ENCODE measurements around the gene SRPX.

SRPX gene

DNA sequence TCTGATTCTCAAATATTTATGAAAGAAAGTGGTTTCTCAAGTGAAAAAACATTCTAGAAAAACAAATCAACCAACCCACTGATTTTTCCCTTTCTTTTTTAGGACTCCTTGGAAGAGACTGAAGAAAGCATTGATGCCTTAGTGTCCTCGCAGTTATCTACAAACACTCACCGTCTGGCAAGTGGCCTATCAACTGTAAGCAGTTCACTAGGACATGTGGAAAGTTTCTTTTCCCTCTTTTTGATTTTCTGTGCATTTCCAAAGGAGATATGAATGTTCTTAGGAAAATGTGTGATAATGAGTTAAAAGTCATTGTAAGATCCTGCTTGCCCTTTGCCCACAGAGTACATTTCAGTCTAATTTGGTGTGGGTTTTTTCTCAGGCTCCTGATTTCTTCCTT is 118.4 kb downstream of the SRPX start:
- Mint-ChIP-seq H3K4me3 (no peak overlapping the region), H3K4me1 (peaks cover 3% of the 10 kb centered on the region), H3K9me3 (no peaks in the 10 kb centered on the region), H3K36me3 (ENCODE audit: low read depth) (no peaks in the 10 kb centered on the region), H3K27me3 (no peaks in the 10 kb centered on the region), H3K27ac (no peak overlapping the region)
- DNase-seq (no peak), ATAC-seq (no peak)

DNA sequence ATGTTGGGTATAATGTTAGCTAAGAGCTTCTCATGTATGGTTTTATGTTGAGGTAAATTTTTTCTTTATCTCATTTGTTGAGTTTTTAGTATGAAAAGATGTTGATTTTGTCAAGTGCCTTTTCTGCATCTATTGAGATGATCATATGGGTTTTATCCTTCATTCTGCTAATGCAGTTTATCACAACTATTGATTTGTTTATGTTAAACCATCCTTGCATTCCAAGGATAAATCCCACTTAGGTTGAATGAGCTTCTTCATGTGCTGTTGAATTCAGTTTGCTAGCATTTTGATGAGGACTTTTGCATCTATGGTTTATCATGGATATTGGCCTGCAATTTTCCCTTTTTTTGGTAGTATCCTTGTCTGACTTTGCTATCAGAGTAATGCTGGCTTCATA is 121.0 kb downstream of the SRPX start:
- Mint-ChIP-seq H3K27ac (no peak overlapping the region), H3K36me3 (ENCODE audit: low read depth) (no peaks in the 10 kb centered on the region), H3K9me3 (no peaks in the 10 kb centered on the region), H3K4me3 (no peak overlapping the region), H3K4me1 (peaks cover 3% of the 10 kb centered on the region), H3K27me3 (peaks cover 1% of the 10 kb centered on the region)
- no peak for DNase-seq
- no peak for ATAC-seq

All from activated naive CD8-positive, alpha-beta T cell treated with anti-CD3 and anti-CD28 coated beads, Interleukin-2, amount 50 U/mL, for 24 hours (primary cell).